Esophagus squamous epithelium (tissue), 5 donors: ENCODE data around the gene FUT7. TPM values are rescaled to one million over a fixed set of nuclear protein-coding genes. Genes with fewer than 3 reads are reported as not detected.
A peak's percentile ranks its signal among the peaks of the same experiment; 100 is the strongest.

Source experiments
- DNase-seq: peaks from one replicate; lab custom pipeline; 2025; lab: John Stamatoyannopoulos, UW
- H3K27ac ChIP-seq, 4 donors: fragments of 200-600 bp; sonication (generic); one replicate each; pipeline ENCODE4 v1.5.1; 2016 to 2019; ENCODE audit warnings: mild to moderate bottlenecking in 1 of 4
- H3K27me3 ChIP-seq, 4 donors: fragments of 200-600 bp; sonication (generic); 1 replicate in 3 of 4; 2 replicates in 1 of 4; pipeline versions ENCODE4 v1.5.1 to v1.6.0; 2017 to 2021; ENCODE audit warnings: antibody characterized with exemption in 1 of 4
- H3K36me3 ChIP-seq, 3 donors: fragments of 200-600 bp; sonication (generic); one replicate each; pipeline ENCODE4 v1.5.1; 2016 to 2019
- H3K4me1 ChIP-seq, 3 donors: fragments of 200-600 bp; sonication (generic); one replicate each; pipeline ENCODE4 v1.5.1; 2017 to 2019
- H3K4me3 ChIP-seq, 4 donors: fragments of 200-600 bp; sonication (generic); 1 replicate in 3 of 4; 2 replicates in 1 of 4; pipeline ENCODE4 v1.5.1; 2016 to 2019; ENCODE audit warnings: mild to moderate bottlenecking in 2 of 4, moderate library complexity in 1 of 4
- H3K9me3 ChIP-seq, 3 donors: fragments of 200-600 bp; sonication (generic); one replicate each; pipeline ENCODE4 v1.5.1; 2016 to 2019
- POLR2A ChIP-seq, 4 donors: fragments of 450-650 bp; IDR thresholded peaks; one replicate each; pipeline ENCODE4 v1.6.1; 2017; ENCODE audit warnings: antibody characterized with exemption in 4 of 4, mild to moderate bottlenecking in 4 of 4, moderate library complexity in 3 of 4
- WGBS, 2 donors: methylation state at CpG; one replicate each; pipeline ENCODE4 v1.1.5; 2018; 5-methylcytosine and 5-hydroxymethylcytosine counted together
- intact Hi-C: fragments of 100-400 bp; cut with DNase I; formaldehyde crosslinking; loops from one replicate; pipeline ENCODE4 v1.15.0; 2022
- total RNA-seq, 4 donors: library from RNA; depleted of rRNA; stranded (reverse); fragments of >200 nt; gene quantifications; one replicate each; pipeline ENCODE4 v1.1.0, GENCODE V29; 2016
- TF ChIP-seq, protein P1 (sequence below), 6 experiments: fragments of 450-650 bp in 4 of 6; fragments of 200-600 bp in 2 of 6; sonication (generic) in 2 of 6; IDR thresholded peaks; one replicate each; pipeline ENCODE4 v1.5.1; 2016 to 2019; ENCODE audit warnings: antibody characterized with exemption in 6 of 6, mild to moderate bottlenecking in 4 of 6, moderate library complexity in 4 of 6
- donor health status: DM: yes; HTN: yes; CAD: no.

The FUT7 gene, protein sequence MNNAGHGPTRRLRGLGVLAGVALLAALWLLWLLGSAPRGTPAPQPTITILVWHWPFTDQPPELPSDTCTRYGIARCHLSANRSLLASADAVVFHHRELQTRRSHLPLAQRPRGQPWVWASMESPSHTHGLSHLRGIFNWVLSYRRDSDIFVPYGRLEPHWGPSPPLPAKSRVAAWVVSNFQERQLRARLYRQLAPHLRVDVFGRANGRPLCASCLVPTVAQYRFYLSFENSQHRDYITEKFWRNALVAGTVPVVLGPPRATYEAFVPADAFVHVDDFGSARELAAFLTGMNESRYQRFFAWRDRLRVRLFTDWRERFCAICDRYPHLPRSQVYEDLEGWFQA
- total RNA-seq = under 1 TPM in 3 of 4 donors, not detected in 1; 0.13 to 0.38 (median 0.21) TPM

DNA sequence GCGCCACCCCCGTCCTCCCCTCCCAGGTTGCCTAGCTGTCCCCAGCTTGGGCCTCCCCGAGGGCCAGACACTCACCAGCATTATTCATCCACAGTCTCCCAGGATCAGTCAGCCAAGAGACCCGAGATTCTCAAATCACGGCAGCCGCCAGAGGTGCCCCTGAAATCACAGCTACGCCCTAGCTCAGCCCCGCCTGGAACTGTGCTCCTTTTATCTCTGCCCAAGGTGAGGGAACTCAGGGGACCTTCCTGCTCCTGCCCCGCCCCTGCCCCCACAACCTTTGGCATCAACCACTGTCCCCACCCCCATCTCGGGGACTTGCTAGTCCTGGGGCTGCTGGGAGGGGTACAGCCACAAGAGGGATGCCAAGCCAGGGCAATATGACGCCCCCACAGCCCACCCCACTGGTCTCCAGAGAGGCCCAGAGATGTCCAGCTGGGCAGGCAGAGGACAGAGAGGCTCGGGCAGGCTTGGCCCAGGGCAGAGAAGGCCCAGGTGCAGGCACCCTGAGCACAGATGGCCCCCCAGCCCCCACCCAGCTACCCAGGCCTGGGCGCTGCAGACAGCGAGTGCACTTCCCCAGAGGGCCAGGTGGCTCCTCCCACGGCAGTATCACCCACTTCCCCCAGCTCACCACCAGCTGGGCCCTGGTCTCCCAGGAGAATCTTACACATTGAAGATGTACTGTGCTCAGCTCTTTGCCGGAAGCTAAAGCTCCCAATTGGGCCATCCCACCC is at the start of gene FUT7:
Gene FUT7 (minus strand): TSS at position 185 of the 737 bp plus-strand sequence. CDS start 97 bp downstream, at position 88.
- intact Hi-C loops = loop anchor here (5.0 kb wide), 1 partner anchor 250 kb away; no protein-coding TSS in a partner anchor
- Histone ChIP-seq H3K27me3 (peaks cover 0 to 11% (median 0%) of the 10 kb centered on the region in 4 donors), H3K4me1 (peaks cover 33 to 60% (median 43%) of the 10 kb centered on the region in 3 donors), H3K9me3 (no peaks in the 10 kb centered on the region), H3K27ac (peak within 1 kb of the TSS in 2 of 4 donors; percentile 39 to 64), H3K4me3 (peak within 1 kb of the TSS in 1 of 4 donors; percentile 40), H3K36me3 (no peaks in the 10 kb centered on the region)
- TF ChIP-seq POLR2A (IDR thresholded peaks at IDR 0.05) = no peak
- TF ChIP-seq, protein P1, sequence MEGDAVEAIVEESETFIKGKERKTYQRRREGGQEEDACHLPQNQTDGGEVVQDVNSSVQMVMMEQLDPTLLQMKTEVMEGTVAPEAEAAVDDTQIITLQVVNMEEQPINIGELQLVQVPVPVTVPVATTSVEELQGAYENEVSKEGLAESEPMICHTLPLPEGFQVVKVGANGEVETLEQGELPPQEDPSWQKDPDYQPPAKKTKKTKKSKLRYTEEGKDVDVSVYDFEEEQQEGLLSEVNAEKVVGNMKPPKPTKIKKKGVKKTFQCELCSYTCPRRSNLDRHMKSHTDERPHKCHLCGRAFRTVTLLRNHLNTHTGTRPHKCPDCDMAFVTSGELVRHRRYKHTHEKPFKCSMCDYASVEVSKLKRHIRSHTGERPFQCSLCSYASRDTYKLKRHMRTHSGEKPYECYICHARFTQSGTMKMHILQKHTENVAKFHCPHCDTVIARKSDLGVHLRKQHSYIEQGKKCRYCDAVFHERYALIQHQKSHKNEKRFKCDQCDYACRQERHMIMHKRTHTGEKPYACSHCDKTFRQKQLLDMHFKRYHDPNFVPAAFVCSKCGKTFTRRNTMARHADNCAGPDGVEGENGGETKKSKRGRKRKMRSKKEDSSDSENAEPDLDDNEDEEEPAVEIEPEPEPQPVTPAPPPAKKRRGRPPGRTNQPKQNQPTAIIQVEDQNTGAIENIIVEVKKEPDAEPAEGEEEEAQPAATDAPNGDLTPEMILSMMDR (IDR thresholded peaks at IDR 0.05) = no peak
- 53% methylated on average over 9 of the region's 16 CpGs; no CpG with 5 or more reads in 1 of the 2 donors for WGBS, 2 donors
- no peak for DNase-seq

DNA sequence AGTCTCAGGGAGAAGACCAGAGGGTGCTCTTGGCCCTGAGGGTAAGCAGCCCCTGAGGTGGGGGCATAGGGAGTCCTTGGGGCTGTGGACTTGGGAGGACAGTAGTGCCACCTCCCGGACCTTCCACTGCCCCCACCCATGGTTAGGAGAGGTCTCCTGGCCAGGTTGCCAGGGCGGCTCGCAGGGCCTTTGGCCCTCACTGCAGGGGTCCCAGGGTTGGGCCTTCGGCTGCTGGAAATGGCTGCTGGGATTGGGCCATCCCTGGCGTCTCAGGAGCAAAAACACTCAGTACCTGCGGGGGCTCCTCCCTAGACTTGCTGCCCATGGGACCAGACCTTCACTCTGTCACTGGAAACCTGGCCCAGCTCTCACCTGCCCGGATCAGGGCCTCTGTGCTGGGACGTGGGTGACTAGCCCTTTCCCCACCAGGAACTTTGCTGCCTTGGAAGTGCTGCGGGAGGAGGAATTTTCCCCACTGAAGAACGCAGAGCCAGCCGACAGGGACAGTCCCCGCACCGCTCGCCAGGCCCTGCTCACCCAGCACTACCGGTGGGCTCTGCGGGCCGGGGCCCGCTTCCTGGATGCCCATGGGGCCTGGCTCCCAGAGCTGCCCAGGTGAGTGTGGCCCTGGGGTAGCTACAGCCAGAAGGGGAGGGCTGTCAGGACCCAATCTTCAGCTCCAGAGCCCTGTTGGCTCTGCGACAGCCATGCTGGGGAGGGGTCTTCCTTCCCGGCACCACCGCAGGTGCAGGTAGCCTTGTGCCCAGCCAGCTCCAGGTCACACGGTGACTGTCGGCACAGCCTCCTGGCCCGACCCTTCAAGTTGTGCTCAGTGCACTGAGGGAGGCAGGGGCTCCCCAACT is 48.6 kb upstream of the FUT7 start:
- intact Hi-C loops = no loop called here
- no peak for DNase-seq
- peaks cover 7 to 48% (median 9%) of the 10 kb centered on the region in 3 donors for H3K36me3 ChIP-seq
- 80 to 93% methylated on average over 1 to 7 of the region's 24 CpGs for WGBS, 2 donors
- no peaks in the 10 kb centered on the region for H3K27me3 ChIP-seq
- H3K9me3 ChIP-seq = no peaks in the 10 kb centered on the region
- no peak overlapping the region for H3K27ac ChIP-seq
- no peak overlapping the region for H3K4me3 ChIP-seq
- peaks cover 39 to 69% (median 42%) of the 10 kb centered on the region in 3 donors for H3K4me1 ChIP-seq
- TF ChIP-seq, protein P1 (IDR thresholded peaks at IDR 0.05) = no peak
- no peak for TF ChIP-seq POLR2A (IDR thresholded peaks at IDR 0.05)

DNA sequence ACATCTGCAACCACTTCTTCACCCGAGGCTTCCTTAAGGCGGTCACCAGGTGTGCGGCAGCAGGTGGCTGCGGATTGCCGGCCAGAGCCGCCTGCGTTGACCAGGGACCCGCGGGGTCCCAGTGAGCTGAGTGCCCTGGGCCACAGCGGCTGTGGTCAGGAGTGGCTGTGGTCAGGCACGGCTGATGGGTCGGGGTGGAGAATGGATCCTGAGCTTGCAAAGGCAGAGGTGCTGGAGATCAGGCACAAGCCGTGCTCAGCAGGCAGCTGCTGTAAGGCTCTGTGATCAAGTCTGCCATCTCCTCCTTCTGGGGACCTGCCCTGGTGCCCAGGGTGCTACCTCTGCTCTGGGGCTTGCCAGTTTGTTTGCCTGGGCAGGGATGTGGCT is 47.5 kb upstream of the FUT7 start:
- DNase-seq = no peak
- H3K27ac ChIP-seq = no peak overlapping the region
- H3K4me3 ChIP-seq = no peak overlapping the region
- 90% methylated on average over 2 of the region's 13 CpGs; no CpG with 5 or more reads in 1 of the 2 donors for WGBS, 2 donors
- intact Hi-C loops = no loop called here
- H3K4me1 ChIP-seq = peaks cover 28 to 63% (median 37%) of the 10 kb centered on the region in 3 donors
- H3K36me3 ChIP-seq = peaks cover 7 to 48% (median 9%) of the 10 kb centered on the region in 3 donors
- no peaks in the 10 kb centered on the region for H3K27me3 ChIP-seq
- no peak for TF ChIP-seq POLR2A (IDR thresholded peaks at IDR 0.05)
- TF ChIP-seq, protein P1 (IDR thresholded peaks at IDR 0.05) = no peak
- H3K9me3 ChIP-seq = no peaks in the 10 kb centered on the region

DNA sequence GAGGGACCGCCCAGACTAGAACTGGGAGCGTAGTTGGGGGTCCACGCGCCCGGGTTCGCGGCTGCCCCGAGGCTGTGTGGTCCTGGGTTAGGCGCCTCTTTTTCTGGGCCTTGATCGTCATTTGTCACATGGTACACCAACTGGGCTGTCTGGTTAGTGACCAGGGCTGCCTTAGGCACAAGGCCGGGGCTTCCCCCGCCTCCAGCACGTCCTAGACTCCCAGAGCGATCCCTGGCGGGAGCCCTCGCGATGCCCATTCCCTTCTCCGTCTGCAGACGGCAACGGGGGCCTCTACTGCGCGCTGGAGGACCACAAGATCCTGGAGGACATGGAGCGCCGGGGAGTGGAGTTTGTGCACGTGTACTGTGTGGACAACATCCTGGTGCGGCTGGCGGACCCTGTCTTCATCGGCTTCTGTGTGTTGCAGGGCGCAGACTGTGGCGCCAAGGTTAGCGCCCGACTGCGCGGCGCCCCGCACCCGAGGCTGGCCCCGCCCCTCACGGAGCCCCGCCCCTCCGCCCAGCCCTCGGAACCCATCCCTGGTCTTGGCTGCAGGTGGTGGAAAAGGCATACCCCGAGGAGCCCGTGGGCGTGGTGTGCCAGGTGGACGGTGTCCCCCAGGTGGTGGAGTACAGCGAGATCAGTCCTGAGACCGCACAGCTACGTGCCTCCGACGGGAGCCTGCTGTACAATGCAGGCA is 47.0 kb upstream of the FUT7 start:
- Histone ChIP-seq H3K27ac (no peak overlapping the region), H3K27me3 (no peaks in the 10 kb centered on the region), H3K9me3 (no peaks in the 10 kb centered on the region), H3K4me1 (peaks cover 22 to 57% (median 32%) of the 10 kb centered on the region in 3 donors), H3K36me3 (peaks cover 7 to 48% (median 9%) of the 10 kb centered on the region in 3 donors), H3K4me3 (peak overlapping the region in 3 of 4 donors; percentile 49 to 92 (median 71))
- 49 to 80% methylated on average over 2 to 6 of the region's 51 CpGs for WGBS, 2 donors
- intact Hi-C loops = no loop called here
- no peak for DNase-seq
- TF ChIP-seq, protein P1 (IDR thresholded peaks at IDR 0.05) = no peak
- no peak for TF ChIP-seq POLR2A (IDR thresholded peaks at IDR 0.05)
